HCT116 (cell line): ENCODE data around the gene PRR36.

ENCODE experiments used
- CEBPB ChIP-seq: IDR thresholded peaks from 2 replicates; pipeline ENCODE4 v1.6.1; 2012; ENCODE audit warnings: low read depth
- EZH2 ChIP-seq: fragments of 200-600 bp; sonication (generic); IDR thresholded peaks from 2 replicates; pipeline ENCODE4 v1.6.1; 2017; ENCODE audit warnings: antibody characterized with exemption, mixed run types
- JUND ChIP-seq: IDR thresholded peaks from 2 replicates; pipeline ENCODE4 v1.6.1; 2012
- POLR2A ChIP-seq: IDR thresholded peaks from 2 replicates; pipeline ENCODE4 v1.7.0; 2011; ENCODE audit warnings: borderline replicate concordance; ENCODE audit not compliant: insufficient read depth, insufficient read length; ENCODE audit errors: extremely low read depth
- POLR2AphosphoS5 ChIP-seq: IDR thresholded peaks from 2 replicates; pipeline ENCODE4 v1.6.1; 2011; ENCODE audit warnings: mild to moderate bottlenecking, low read depth, low read length, moderate library complexity
- REST ChIP-seq: IDR thresholded peaks from 2 replicates; pipeline ENCODE4 v1.6.1; 2012; ENCODE audit warnings: low read depth
- SP1 ChIP-seq: IDR thresholded peaks from 2 replicates; pipeline ENCODE4 v1.6.1; 2012; ENCODE audit warnings: low read depth
- SRF ChIP-seq: IDR thresholded peaks from 2 replicates; pipeline ENCODE4 v1.6.1; 2012; ENCODE audit warnings: low read depth
- YY1 ChIP-seq: IDR thresholded peaks from 2 replicates; pipeline ENCODE4 v1.6.1; 2011; ENCODE audit warnings: low read length, low read depth, moderate library complexity, mild to moderate bottlenecking; ENCODE audit not compliant: insufficient replicate concordance; ENCODE audit errors: extremely low read depth
- ZFX ChIP-seq: fragments of 450-650 bp; IDR thresholded peaks from 2 replicates; pipeline ENCODE4 v1.6.1; 2017
- ZNF274 ChIP-seq: fragments of 200-500 bp; sonication (Bioruptor generic); IDR thresholded peaks from 2 replicates; pipeline ENCODE4 v1.6.1; 2014; ENCODE audit warnings: mild to moderate bottlenecking, low read depth, low read length, inconsistent platforms
- TF ChIP-seq, protein P1 (sequence below), 3 experiments: fragments of 200-600 bp in 1 of 3; sonication (generic) in 1 of 3; IDR thresholded peaks in 2 of 3; conservative IDR thresholded peaks in 1 of 3; 2 replicates each; pipeline ENCODE4 v1.5.1; 2012 to 2017; ENCODE audit warnings: low read depth in 2 of 3, low read length in 2 of 3, antibody characterized with exemption in 1 of 3, borderline replicate concordance in 1 of 3, control low read depth in 1 of 3, mild to moderate bottlenecking in 1 of 3, mixed read lengths in 1 of 3, mixed run types in 1 of 3, moderate library complexity in 1 of 3; ENCODE audit not compliant: insufficient read depth in 1 of 3
- TF ChIP-seq, protein P2 (sequence below): IDR thresholded peaks from 2 replicates; pipeline ENCODE4 v1.6.1; 2012

- TF ChIP-seq, protein P1, sequence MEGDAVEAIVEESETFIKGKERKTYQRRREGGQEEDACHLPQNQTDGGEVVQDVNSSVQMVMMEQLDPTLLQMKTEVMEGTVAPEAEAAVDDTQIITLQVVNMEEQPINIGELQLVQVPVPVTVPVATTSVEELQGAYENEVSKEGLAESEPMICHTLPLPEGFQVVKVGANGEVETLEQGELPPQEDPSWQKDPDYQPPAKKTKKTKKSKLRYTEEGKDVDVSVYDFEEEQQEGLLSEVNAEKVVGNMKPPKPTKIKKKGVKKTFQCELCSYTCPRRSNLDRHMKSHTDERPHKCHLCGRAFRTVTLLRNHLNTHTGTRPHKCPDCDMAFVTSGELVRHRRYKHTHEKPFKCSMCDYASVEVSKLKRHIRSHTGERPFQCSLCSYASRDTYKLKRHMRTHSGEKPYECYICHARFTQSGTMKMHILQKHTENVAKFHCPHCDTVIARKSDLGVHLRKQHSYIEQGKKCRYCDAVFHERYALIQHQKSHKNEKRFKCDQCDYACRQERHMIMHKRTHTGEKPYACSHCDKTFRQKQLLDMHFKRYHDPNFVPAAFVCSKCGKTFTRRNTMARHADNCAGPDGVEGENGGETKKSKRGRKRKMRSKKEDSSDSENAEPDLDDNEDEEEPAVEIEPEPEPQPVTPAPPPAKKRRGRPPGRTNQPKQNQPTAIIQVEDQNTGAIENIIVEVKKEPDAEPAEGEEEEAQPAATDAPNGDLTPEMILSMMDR (IDR thresholded peaks at IDR 0.05 in 2 of 3, conservative IDR thresholded peaks at IDR 0.05 in 1 of 3; ENCODE audit: borderline replicate concordance in 1 of 3, insufficient read depth in 1 of 3, low read depth in 2 of 3, low read length in 2 of 3): no peak
- TF ChIP-seq ZFX (no peak), JUND (no peak), CEBPB (no peak), REST (no peak), EZH2 (no peak), YY1 (no peak), ZNF274 (no peak), SP1 (no peak), POLR2AphosphoS5 (no peak), SRF (no peak), POLR2A (no peak)
- TF ChIP-seq, protein P2, sequence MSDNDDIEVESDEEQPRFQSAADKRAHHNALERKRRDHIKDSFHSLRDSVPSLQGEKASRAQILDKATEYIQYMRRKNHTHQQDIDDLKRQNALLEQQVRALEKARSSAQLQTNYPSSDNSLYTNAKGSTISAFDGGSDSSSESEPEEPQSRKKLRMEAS: no peak
Measured at GRCh38 chr19:7832009-7832408, 42.2 kb downstream of the PRR36 start.
